ENCODE results near the gene ASGR1.

ASGR1 gene

DNA sequence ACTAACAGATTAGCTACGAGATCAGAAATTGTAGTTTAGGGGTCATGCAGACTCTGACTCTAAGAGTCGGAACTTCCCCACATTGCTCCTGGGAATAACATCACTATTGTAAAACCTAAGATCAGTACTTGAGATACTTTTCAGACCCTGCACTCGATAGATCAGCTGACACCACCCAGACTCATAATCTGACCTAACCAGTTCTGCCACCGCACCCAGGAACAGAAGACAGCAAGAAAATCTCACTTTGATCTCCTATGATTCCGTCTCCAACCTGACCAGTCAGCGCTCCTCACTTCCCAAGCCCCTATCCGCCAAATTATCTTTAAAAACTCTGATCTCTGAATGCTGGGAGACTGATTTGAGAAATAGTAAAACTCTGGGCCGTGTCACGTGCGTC lies 37.3 kb downstream of the ASGR1 start:
- peak overlapping the region; percentile 19; the same call in 1 of the 2 replicates for H3K4me3 ChIP-seq (ENCODE audit: low read depth, low read length)
- DNase-seq (ENCODE audit: low read depth), result no peak

DNA sequence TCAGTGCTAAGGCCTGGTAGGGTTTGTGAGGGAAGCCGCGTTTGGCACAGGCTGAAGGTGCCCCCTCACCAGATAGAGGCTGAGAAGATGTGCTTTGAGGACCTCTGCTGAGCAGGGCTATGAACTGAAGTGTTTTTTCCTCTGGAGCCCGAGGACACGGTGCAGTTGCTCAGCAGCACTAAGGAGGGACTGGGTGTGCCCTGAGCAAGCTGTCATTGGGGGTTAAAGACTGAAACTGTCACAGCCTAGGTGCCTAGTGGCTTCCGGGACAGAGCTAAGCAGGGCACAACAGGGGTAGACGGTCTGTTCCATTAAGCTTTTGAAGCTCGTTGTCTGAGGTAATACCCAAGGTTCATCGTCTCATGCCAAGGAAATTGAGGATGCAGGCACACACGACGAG lies 39.8 kb downstream of the ASGR1 start:
- TF ChIP-seq, protein P1, sequence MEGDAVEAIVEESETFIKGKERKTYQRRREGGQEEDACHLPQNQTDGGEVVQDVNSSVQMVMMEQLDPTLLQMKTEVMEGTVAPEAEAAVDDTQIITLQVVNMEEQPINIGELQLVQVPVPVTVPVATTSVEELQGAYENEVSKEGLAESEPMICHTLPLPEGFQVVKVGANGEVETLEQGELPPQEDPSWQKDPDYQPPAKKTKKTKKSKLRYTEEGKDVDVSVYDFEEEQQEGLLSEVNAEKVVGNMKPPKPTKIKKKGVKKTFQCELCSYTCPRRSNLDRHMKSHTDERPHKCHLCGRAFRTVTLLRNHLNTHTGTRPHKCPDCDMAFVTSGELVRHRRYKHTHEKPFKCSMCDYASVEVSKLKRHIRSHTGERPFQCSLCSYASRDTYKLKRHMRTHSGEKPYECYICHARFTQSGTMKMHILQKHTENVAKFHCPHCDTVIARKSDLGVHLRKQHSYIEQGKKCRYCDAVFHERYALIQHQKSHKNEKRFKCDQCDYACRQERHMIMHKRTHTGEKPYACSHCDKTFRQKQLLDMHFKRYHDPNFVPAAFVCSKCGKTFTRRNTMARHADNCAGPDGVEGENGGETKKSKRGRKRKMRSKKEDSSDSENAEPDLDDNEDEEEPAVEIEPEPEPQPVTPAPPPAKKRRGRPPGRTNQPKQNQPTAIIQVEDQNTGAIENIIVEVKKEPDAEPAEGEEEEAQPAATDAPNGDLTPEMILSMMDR (IDR thresholded peaks at IDR 0.05; ENCODE audit: control insufficient read depth, extremely low read depth, insufficient read depth), result no peak
- no peak for DNase-seq (ENCODE audit: low read depth)
- no peak overlapping the region for H3K4me3 ChIP-seq (ENCODE audit: low read depth, low read length)

More for the DNA sequence above, 37.3 kb downstream of the ASGR1 start:
- TF ChIP-seq, protein P1 (IDR thresholded peaks at IDR 0.05; ENCODE audit: control insufficient read depth, extremely low read depth, insufficient read depth), result no peak

DNA sequence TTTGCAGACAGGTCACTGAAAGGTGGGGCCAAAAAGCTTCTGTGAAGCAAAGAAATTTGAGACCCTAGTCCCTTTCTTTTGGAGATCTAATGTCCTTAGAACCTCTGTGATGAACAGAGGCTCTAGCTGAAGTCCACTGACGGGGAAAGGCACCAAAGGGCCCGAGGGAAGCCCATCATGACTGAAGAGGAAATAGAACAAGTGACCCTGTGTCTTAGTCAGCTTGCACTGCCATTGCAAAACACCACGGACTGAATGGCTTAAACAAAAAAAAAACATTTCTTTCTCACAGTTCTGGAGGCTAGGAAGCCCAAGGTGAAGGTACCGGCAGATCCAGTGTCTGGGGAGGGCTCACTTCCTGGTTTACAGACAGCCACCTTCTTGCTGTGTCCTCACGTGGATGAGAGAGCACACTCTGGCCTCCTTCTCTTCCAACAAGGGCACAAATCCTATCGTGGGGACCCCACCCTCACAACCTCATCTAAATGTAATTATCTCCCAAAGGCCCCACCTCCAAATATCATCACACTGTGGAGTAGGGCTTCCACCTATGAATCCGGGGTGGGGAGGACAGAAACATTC lies 40.3 kb downstream of the ASGR1 start:
- no peak overlapping the region for H3K4me3 ChIP-seq (ENCODE audit: low read depth, low read length)
- DNase-seq (ENCODE audit: low read depth), result no peak
- TF ChIP-seq, protein P1 (IDR thresholded peaks at IDR 0.05; ENCODE audit: control insufficient read depth, extremely low read depth, insufficient read depth), result no peak

DNA sequence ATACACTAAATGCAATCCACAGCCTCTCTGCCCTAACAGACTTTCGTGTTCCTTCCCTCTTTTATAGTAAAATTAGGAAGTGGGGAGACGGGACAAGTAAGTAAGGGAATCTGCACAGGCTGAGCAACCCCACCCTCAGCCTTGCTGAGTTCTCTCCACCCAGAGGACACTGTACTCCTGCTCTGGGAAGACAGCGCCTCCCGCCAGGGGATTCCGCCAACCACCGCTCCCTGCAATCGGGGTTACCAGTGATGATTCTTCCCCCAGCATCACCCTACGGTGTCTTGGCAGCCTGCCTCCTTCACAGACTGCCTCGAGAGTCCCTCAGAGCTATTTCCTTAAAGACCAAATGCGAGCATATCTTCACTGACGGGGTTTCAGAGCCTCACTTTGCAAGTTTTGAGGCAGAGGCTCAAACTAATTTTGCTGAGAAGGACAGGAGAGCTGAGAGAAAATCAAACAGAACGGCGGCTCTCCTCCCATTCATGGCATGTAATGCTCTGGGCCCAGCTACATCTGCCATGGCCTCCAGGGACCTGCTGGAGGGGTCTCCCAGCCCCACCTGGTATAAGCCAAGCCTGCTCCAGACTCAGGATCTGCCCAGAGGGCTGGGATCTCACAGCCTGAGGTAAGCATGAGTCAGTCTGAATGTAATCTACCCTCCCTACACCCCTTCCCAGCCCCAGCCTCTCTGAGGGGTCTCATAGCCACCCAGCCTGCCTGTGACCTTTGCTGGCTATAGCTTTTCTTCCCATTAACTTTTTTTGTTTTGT lies 41.8 kb downstream of the ASGR1 start:
- no peak for DNase-seq (ENCODE audit: low read depth)
- no peak overlapping the region for H3K4me3 ChIP-seq (ENCODE audit: low read depth, low read length)
- TF ChIP-seq, protein P1 (IDR thresholded peaks at IDR 0.05; ENCODE audit: control insufficient read depth, extremely low read depth, insufficient read depth), result no peak

DNA sequence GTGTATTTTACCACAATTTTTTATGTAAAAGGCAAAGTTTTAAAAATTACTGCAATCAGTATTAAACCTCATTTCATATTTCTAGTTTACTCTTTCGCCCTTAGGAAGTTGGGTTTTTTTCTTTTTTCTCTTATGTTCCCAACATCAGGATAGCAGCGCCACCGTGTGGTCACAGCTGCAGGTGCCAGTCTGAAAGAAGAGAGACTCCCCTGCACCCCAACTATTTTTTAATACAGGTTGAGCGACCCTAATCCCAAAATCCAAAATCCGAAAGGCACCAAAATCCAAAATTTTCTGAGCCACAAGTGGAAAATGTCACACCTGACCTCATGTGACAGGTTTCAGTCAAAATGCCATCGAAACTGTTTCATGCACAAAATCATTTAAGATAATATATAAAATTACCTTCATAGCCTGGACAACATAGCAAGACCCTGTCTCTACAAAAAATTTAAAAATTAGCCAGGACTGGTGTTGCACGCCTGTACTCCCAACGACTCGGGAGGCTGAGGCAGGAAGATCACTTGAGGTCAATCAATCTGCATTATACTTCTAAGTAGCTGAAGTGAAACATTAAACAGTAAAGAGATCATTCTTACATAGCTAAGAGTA lies 42.8 kb downstream of the ASGR1 start:
- DNase-seq (ENCODE audit: low read depth), result peak; percentile 28
- H3K4me3 ChIP-seq (ENCODE audit: low read depth, low read length), result no peak overlapping the region
- TF ChIP-seq, protein P1 (IDR thresholded peaks at IDR 0.05; ENCODE audit: control insufficient read depth, extremely low read depth, insufficient read depth), result peak; percentile 88

DNA sequence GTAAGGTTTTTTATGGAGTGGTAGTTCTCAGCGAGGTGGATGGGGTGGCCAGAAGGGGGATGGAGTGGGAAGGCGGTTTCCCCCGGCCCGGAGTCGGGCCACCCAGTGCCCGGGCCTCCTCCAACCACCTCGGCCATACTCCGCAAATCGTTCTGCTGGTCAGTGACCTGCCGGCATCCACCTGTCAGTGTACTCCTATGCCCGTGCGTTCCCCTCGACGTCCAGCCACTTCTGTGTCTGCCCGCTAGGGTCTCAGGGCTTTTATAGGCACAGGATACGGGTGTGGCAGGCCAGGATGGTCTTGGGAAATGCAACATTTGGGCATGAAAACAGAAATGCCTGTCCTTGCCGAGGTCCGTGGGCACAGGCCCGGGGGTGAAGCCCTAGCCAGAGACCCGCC lies 45.3 kb downstream of the ASGR1 start:
- no peak overlapping the region for H3K4me3 ChIP-seq (ENCODE audit: low read depth, low read length)
- no peak for DNase-seq (ENCODE audit: low read depth)
- TF ChIP-seq, protein P1 (IDR thresholded peaks at IDR 0.05; ENCODE audit: control insufficient read depth, extremely low read depth, insufficient read depth), result no peak

All from LNCaP clone FGC (cell line).